ENCODE results near the gene C13orf46.
"Not testable (repeated sequence)": the region's sequence is repeated elsewhere in the genome, so short reads cannot be mapped to it uniquely, and the experiment has no call there.

- not testable (repeated sequence) for TF ChIP-seq REST (IDR thresholded peaks at IDR 0.05; ENCODE audit: insufficient replicate concordance, low read depth); CTCF (IDR thresholded peaks at IDR 0.05; ENCODE audit: insufficient read depth, low read length); SPI1 (IDR thresholded peaks at IDR 0.05; ENCODE audit: borderline replicate concordance, low read depth); POLR2AphosphoS5 (IDR thresholded peaks at IDR 0.05; ENCODE audit: low read depth); GABPA (IDR thresholded peaks at IDR 0.05; ENCODE audit: low read depth)
Measured at GRCh38 chr13:114020134-114020533, 46.3 kb upstream of the C13orf46 start.

Measured in HL-60 (cell line).